A673 (cell line): ENCODE data around the gene CTIF. TPM values are rescaled to one million over a fixed set of nuclear protein-coding genes. Genes with fewer than 3 reads are reported as not detected.

Experiments used
- BruUV-seq: library from RNA; stranded (reverse); fragments of 400-500 nt; replicated peaks from 2 replicates; lab custom pipeline; 2021; lab: Mats Ljungman, UMichigan
- CTCF ChIA-PET: fragments of 300-600 bp; sonication (Branson Sonifier 250); formaldehyde crosslinking; loops from one replicate; lab custom pipeline; 2022; ENCODE audit warnings: antibody characterized with exemption; lab: Charles Lee
- POLR2A ChIA-PET: fragments of 300-600 bp; sonication (Branson Sonifier 250); formaldehyde crosslinking; loops from one replicate; lab custom pipeline; 2022; ENCODE audit warnings: antibody characterized with exemption; ENCODE audit not compliant: low non-redundant PET; lab: Charles Lee
- DNase-seq: peaks from one replicate; pipeline ENCODE4 v3.0.0-alpha.2; 2015; ENCODE audit warnings: low spot score
- H3K27ac ChIP-seq: fragments of 200-600 bp; sonication (generic); 2 replicates; pipeline ENCODE4 v1.5.1; 2016; ENCODE audit warnings: mixed run types, low read depth, mild to moderate bottlenecking, mixed read lengths, antibody characterized with exemption, low read length; ENCODE audit not compliant: poor library complexity, severe bottlenecking
- H3K27me3 ChIP-seq: fragments of 200-600 bp; sonication (generic); replicated peaks from 2 replicates; pipeline ENCODE4 v1.6.1; 2017; ENCODE audit warnings: mixed run types, low read depth, mild to moderate bottlenecking, mixed read lengths, antibody characterized with exemption, low read length; ENCODE audit not compliant: insufficient read depth, poor library complexity
- H3K36me3 ChIP-seq: fragments of 200-600 bp; sonication (generic); 2 replicates; pipeline ENCODE4 v1.6.1; 2016; ENCODE audit warnings: mixed run types, mild to moderate bottlenecking, mixed read lengths, antibody characterized with exemption, low read length; ENCODE audit not compliant: insufficient read depth, poor library complexity, severe bottlenecking
- H3K4me1 ChIP-seq: fragments of 200-600 bp; sonication (generic); 2 replicates; pipeline ENCODE4 v1.6.1; 2017; ENCODE audit warnings: mixed run types, mild to moderate bottlenecking, mixed read lengths, antibody characterized with exemption, low read length; ENCODE audit not compliant: insufficient read depth, poor library complexity, severe bottlenecking
- H3K4me3 ChIP-seq: fragments of 200-600 bp; sonication (generic); 2 replicates; pipeline ENCODE4 v1.5.1; 2016; ENCODE audit warnings: low read depth, mixed run types, mild to moderate bottlenecking, mixed read lengths, low read length; ENCODE audit not compliant: poor library complexity, severe bottlenecking
- H3K9me3 ChIP-seq: fragments of 200-600 bp; sonication (generic); 2 replicates; pipeline ENCODE4 v1.6.1; 2016; ENCODE audit warnings: mixed run types, low read depth, mild to moderate bottlenecking, mixed read lengths, antibody characterized with exemption, low read length; ENCODE audit not compliant: poor library complexity, severe bottlenecking
- CTCF ChIP-seq: fragments of 300-800, 200-600 bp; sonication (generic); conservative IDR thresholded peaks from 2 replicates; pipeline ENCODE4 v1.5.1; 2017; ENCODE audit warnings: low read depth, mild to moderate bottlenecking, antibody characterized with exemption, low read length, moderate library complexity, mixed read lengths
- EZH2 ChIP-seq: fragments of 200-600 bp; sonication (generic); IDR thresholded peaks from 2 replicates; pipeline ENCODE4 v1.6.1; 2017; ENCODE audit warnings: borderline replicate concordance, low read depth, mild to moderate bottlenecking, mixed read lengths, antibody characterized with exemption, low read length; ENCODE audit not compliant: poor library complexity, severe bottlenecking
- intact Hi-C: fragments of 100-400 bp; cut with micrococcal nuclease; formaldehyde crosslinking; loops from one replicate; pipeline ENCODE4 v1.10.0; 2022; ENCODE audit not compliant: unreplicated experiment
- total RNA-seq: library from RNA; stranded (reverse); gene quantifications from 2 replicates; pipeline ENCODE4 v1.2.3, GENCODE V29; 2021

Gene CTIF
- total RNA-seq, 1 experiment from 2014 or later = 23.5 TPM

- H3K27ac ChIP-seq = no peak overlapping the region
- no peak for DNase-seq
- BruUV-seq = no TSS peak
- H3K4me1 ChIP-seq = no peaks in the 10 kb centered on the region
- ChIA-PET CTCF (no interaction called here), POLR2A (no interaction called here)
- H3K4me3 ChIP-seq = no peak overlapping the region
- H3K9me3 ChIP-seq = no peaks in the 10 kb centered on the region
- no peaks in the 10 kb centered on the region for H3K36me3 ChIP-seq
- H3K27me3 ChIP-seq = no peaks in the 10 kb centered on the region
- TF ChIP-seq CTCF = no peak
- TF ChIP-seq EZH2 = no peak
- intact Hi-C loops = no loop called here
Observed at GRCh38 chr18:48876590-48876989, 337.8 kb downstream of the CTIF start.

- H3K27ac ChIP-seq = no peak overlapping the region
- no peak for DNase-seq
- H3K36me3 ChIP-seq = no peaks in the 10 kb centered on the region
- no peaks in the 10 kb centered on the region for H3K4me1 ChIP-seq
- H3K9me3 ChIP-seq = no peaks in the 10 kb centered on the region
- no peak overlapping the region for H3K4me3 ChIP-seq
- POLR2A ChIA-PET = no interaction called here
- no TSS peak for BruUV-seq
- CTCF ChIA-PET = no interaction called here
- TF ChIP-seq EZH2 (no peak), CTCF (no peak)
- intact Hi-C loops = no loop called here
- no peaks in the 10 kb centered on the region for H3K27me3 ChIP-seq
Observed at GRCh38 chr18:48877941-48878340, 339.1 kb downstream of the CTIF start.

- intact Hi-C loops = no loop called here
- Histone ChIP-seq H3K4me3 (no peak overlapping the region), H3K36me3 (no peaks in the 10 kb centered on the region), H3K27me3 (no peaks in the 10 kb centered on the region), H3K27ac (no peak overlapping the region), H3K9me3 (no peaks in the 10 kb centered on the region), H3K4me1 (no peaks in the 10 kb centered on the region)
- ChIA-PET POLR2A (no interaction called here), CTCF (no interaction called here)
- no peak for TF ChIP-seq CTCF
- TF ChIP-seq EZH2 = no peak
- BruUV-seq = no TSS peak
- DNase-seq = no peak
Observed at GRCh38 chr18:48878471-48878870, 339.6 kb downstream of the CTIF start.
